Stimulated activated naive CD8-positive, alpha-beta T cell treated with anti-CD3 and anti-CD28 coated beads, Interleukin-15, Interleukin-2, amounts not matched to agents 100 ng/mL and 50 ng/mL, for 24 hours (primary cell): ENCODE measurements around the gene HSF2BP.

Source experiments
- H3K27ac Mint-ChIP-seq: one replicate; pipeline ENCODE4 v1.8.0; 2021; ENCODE audit warnings: mild to moderate bottlenecking, mixed read lengths
- H3K27me3 Mint-ChIP-seq: one replicate; pipeline ENCODE4 v1.8.0; 2021; ENCODE audit warnings: mixed read lengths
- H3K36me3 Mint-ChIP-seq: one replicate; pipeline ENCODE4 v1.8.0; 2021; ENCODE audit warnings: low read depth, mixed read lengths
- H3K4me1 Mint-ChIP-seq: one replicate; pipeline ENCODE4 v1.8.0; 2021; ENCODE audit warnings: low read depth, mixed read lengths
- H3K4me3 Mint-ChIP-seq: one replicate; pipeline ENCODE4 v1.8.0; 2021; ENCODE audit warnings: mild to moderate bottlenecking, mixed read lengths
- H3K9me3 Mint-ChIP-seq: one replicate; pipeline ENCODE4 v1.8.0; 2021; ENCODE audit warnings: mixed read lengths

Gene HSF2BP

DNA sequence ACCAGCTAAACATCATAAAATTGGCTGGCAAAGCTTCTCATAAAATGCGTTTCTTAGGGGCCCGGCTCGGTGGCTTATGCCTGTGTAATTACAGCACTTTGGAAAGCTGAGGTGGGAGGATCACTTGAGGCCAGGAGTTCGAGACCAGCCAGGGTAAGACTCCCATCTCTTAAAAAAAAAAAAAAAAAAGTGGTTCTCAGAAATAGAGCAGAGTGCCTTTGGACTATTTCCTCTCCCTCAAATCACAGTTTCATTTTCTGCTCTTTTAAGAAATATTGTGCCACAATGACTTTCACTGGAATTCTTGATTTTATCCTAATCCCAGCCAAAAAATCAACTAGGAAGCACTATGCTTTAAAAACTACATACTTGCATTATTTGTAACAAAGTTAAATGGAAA, 13.3 kb downstream of the HSF2BP start:
- Mint-ChIP-seq H3K4me1 (peaks cover 23% of the 10 kb centered on the region), H3K9me3 (no peaks in the 10 kb centered on the region), H3K27me3 (no peaks in the 10 kb centered on the region), H3K36me3 (no peaks in the 10 kb centered on the region), H3K27ac (no peak overlapping the region), H3K4me3 (no peak overlapping the region)

GRCh38 chr21:43645136-43645891, 14.0 kb downstream of the HSF2BP start:
- Mint-ChIP-seq H3K27ac (no peak overlapping the region), H3K4me3 (peak overlapping the region; percentile 35), H3K9me3 (no peaks in the 10 kb centered on the region), H3K27me3 (no peaks in the 10 kb centered on the region), H3K36me3 (no peaks in the 10 kb centered on the region), H3K4me1 (peaks cover 23% of the 10 kb centered on the region)

- H3K36me3 Mint-ChIP-seq: no peaks in the 10 kb centered on the region
- no peaks in the 10 kb centered on the region for H3K9me3 Mint-ChIP-seq
- H3K4me3 Mint-ChIP-seq: no peak overlapping the region
- H3K27ac Mint-ChIP-seq: no peak overlapping the region
- H3K27me3 Mint-ChIP-seq: no peaks in the 10 kb centered on the region
- peaks cover 25% of the 10 kb centered on the region for H3K4me1 Mint-ChIP-seq
Observed at GRCh38 chr21:43644609-43645008, 14.7 kb downstream of the HSF2BP start.

DNA sequence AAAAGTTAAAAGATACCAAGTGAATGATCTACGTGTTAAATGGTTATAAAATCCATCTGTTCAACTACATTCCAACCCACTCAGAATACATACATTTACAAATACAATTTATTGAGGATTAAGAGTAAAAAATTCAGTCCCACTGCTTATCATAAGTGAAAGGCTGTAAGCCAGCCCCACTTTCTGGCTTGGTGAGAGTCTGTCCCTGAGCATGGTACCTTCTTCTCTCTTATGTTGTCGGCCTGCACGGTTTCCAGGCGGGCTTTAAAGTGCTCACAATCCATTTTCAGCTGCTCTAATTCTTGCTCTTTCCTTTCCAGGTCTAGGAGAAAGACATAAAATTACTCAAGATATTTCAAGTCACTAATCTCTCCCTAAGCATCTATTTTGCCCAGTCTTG, 15.2 kb downstream of the HSF2BP start:
- no peaks in the 10 kb centered on the region for H3K27me3 Mint-ChIP-seq
- H3K9me3 Mint-ChIP-seq: no peaks in the 10 kb centered on the region
- H3K4me3 Mint-ChIP-seq: no peak overlapping the region
- peaks cover 31% of the 10 kb centered on the region for H3K4me1 Mint-ChIP-seq
- no peak overlapping the region for H3K27ac Mint-ChIP-seq
- no peaks in the 10 kb centered on the region for H3K36me3 Mint-ChIP-seq

DNA sequence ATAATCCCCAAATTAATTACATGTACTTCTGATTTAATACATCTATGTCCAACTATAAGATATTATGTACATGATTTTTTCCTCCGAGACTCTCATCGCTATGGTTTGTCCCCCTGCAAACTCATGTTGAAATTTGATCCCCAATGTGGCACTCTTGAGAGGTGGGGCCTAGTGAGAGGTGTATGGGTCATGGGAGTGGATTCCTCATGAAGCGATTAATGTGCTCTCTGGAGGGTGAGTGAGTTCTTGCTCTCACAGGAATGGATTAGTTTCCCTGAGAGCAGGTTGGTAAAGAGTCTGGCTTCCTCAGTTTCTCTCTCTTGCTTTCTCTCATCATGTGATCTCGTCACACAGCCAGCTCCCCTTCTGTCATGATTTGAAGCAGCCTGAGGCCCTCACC, 16.1 kb downstream of the HSF2BP start:
- Mint-ChIP-seq H3K27me3 (no peaks in the 10 kb centered on the region), H3K27ac (no peak overlapping the region), H3K9me3 (no peaks in the 10 kb centered on the region), H3K4me1 (peaks cover 32% of the 10 kb centered on the region), H3K36me3 (no peaks in the 10 kb centered on the region), H3K4me3 (no peak overlapping the region)

- Mint-ChIP-seq H3K36me3 (no peaks in the 10 kb centered on the region), H3K27me3 (no peaks in the 10 kb centered on the region)
Observed at GRCh38 chr21:43640400-43640799, 18.9 kb downstream of the HSF2BP start.

GRCh38 chr21:43639470-43640353, 19.6 kb downstream of the HSF2BP start:
- Mint-ChIP-seq H3K27me3 (no peaks in the 10 kb centered on the region), H3K27ac (no peak overlapping the region), H3K4me3 (no peak overlapping the region), H3K9me3 (no peaks in the 10 kb centered on the region), H3K4me1 (peaks cover 13% of the 10 kb centered on the region), H3K36me3 (no peaks in the 10 kb centered on the region)

More at GRCh38 chr21:43640400-43640799, 18.9 kb downstream of the HSF2BP start:
- Mint-ChIP-seq H3K4me3 (no peak overlapping the region), H3K9me3 (no peaks in the 10 kb centered on the region), H3K4me1 (peaks cover 17% of the 10 kb centered on the region), H3K27ac (no peak overlapping the region)

DNA sequence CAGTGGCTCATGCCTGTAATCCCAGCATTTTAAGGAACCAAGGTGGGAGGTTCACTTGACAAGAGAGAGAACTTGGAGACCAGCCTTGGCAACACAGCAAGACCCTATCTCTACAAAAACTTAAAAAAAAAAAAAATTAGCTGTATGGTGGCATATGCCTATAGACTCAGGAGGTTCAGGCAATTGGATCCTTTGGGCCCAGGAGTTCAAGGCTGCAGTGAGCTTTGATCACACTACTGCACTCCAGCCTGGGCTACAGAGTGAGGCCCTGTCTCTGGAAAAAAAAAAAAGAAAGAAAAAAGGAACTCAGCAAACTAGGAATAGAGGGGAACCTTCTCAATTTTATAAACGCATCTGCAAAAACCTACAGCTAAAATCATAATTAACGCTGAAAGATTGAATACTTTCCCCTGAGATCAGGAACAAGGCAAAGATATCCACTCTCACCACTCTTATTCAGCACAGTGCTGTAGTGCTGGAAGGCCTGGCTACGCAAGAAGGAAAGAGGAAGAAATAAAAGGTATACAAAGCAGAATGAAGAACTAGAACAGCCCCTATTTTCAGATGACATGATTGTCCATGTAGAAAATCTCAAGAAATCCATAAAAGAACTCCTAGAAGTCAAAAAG, 21.6 kb downstream of the HSF2BP start:
- no peak overlapping the region for H3K27ac Mint-ChIP-seq

GRCh38 chr21:43635436-43635835, 23.9 kb downstream of the HSF2BP start:
- no peak overlapping the region for H3K27ac Mint-ChIP-seq
- H3K27me3 Mint-ChIP-seq: no peaks in the 10 kb centered on the region

More for the DNA sequence above, 21.6 kb downstream of the HSF2BP start:
- no peak overlapping the region for H3K4me3 Mint-ChIP-seq
- H3K9me3 Mint-ChIP-seq: no peaks in the 10 kb centered on the region
- no peaks in the 10 kb centered on the region for H3K27me3 Mint-ChIP-seq
- no peaks in the 10 kb centered on the region for H3K36me3 Mint-ChIP-seq
- peaks cover 9% of the 10 kb centered on the region for H3K4me1 Mint-ChIP-seq

DNA sequence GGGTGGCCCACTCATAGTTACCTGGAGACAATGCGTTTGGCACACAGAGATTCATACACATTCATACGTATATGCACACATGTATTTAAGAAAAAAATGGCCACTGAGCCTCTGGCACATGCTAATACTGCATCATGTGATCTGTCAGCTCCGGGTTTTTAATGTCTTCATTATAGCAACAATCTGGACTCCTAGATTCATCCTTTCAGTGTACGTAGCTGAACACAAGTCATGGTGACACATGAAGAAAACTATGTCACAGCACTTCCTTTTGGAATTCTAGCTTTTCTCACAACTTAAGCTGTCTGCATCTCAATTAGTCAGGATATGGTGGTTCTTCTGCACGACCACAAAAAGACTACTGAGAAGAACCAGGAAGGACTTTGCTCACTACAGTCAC, 24.7 kb downstream of the HSF2BP start:
- H3K9me3 Mint-ChIP-seq: no peaks in the 10 kb centered on the region
- peaks cover 7% of the 10 kb centered on the region for H3K4me1 Mint-ChIP-seq
- H3K36me3 Mint-ChIP-seq: no peaks in the 10 kb centered on the region
- no peak overlapping the region for H3K4me3 Mint-ChIP-seq
- H3K27ac Mint-ChIP-seq: no peak overlapping the region
- no peaks in the 10 kb centered on the region for H3K27me3 Mint-ChIP-seq

More at GRCh38 chr21:43635436-43635835, 23.9 kb downstream of the HSF2BP start:
- Mint-ChIP-seq H3K36me3 (no peaks in the 10 kb centered on the region), H3K4me1 (peaks cover 9% of the 10 kb centered on the region), H3K4me3 (no peak overlapping the region), H3K9me3 (no peaks in the 10 kb centered on the region)

- no peak overlapping the region for H3K27ac Mint-ChIP-seq
- H3K4me1 Mint-ChIP-seq: no peaks in the 10 kb centered on the region
- H3K36me3 Mint-ChIP-seq: no peaks in the 10 kb centered on the region
Observed at GRCh38 chr21:43632373-43632905, 26.8 kb downstream of the HSF2BP start.

DNA sequence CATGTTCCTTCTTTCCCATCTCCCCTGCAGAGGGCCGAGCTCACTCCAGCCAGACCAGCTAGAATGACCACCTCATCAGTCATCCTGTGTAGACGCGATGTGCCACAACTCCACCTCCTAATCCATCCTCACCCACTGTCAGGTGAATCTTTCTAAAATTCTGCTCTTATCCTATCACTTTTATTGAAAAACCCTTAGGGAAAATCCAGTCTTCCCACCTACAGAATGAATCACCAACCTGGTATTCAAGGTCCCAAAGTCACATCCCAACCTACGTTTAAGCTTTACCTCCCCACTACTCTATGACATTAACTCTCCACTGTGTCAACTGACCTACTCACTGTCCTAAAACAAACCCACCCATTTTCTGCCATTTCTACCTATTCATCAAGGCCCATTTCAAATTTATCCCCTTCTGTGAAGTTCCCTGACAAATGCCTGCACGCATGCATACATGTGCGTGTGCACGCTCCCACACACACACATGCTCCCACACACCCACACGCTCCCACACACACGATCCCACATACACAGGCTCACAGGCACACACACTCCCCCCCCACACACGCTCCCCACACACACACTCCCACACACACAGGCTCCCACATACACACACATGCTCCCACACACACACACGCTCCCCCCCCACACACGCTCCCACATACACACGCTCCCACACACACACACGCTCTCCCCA, 27.7 kb downstream of the HSF2BP start:
- H3K9me3 Mint-ChIP-seq: no peaks in the 10 kb centered on the region
- H3K36me3 Mint-ChIP-seq: no peaks in the 10 kb centered on the region
- no peak overlapping the region for H3K27ac Mint-ChIP-seq
- no peaks in the 10 kb centered on the region for H3K27me3 Mint-ChIP-seq
- H3K4me1 Mint-ChIP-seq: no peaks in the 10 kb centered on the region
- no peak overlapping the region for H3K4me3 Mint-ChIP-seq

More at GRCh38 chr21:43632373-43632905, 26.8 kb downstream of the HSF2BP start:
- Mint-ChIP-seq H3K9me3 (no peaks in the 10 kb centered on the region), H3K4me3 (no peak overlapping the region), H3K27me3 (no peaks in the 10 kb centered on the region)

- Mint-ChIP-seq H3K36me3 (no peaks in the 10 kb centered on the region), H3K9me3 (no peaks in the 10 kb centered on the region), H3K4me1 (no peaks in the 10 kb centered on the region), H3K27ac (no peak overlapping the region), H3K4me3 (no peak overlapping the region), H3K27me3 (no peaks in the 10 kb centered on the region)
Observed at GRCh38 chr21:43627527-43627926, 31.8 kb downstream of the HSF2BP start.

- H3K9me3 Mint-ChIP-seq: no peaks in the 10 kb centered on the region
- H3K36me3 Mint-ChIP-seq: no peaks in the 10 kb centered on the region
- no peak overlapping the region for H3K4me3 Mint-ChIP-seq
- no peaks in the 10 kb centered on the region for H3K27me3 Mint-ChIP-seq
- H3K4me1 Mint-ChIP-seq: no peaks in the 10 kb centered on the region
- no peak overlapping the region for H3K27ac Mint-ChIP-seq
Observed at GRCh38 chr21:43626390-43626789, 32.9 kb downstream of the HSF2BP start.
